HG03432 (cell line): ENCODE results near the gene SSBP2.
"Not testable (repeated sequence)": the region's sequence is repeated elsewhere in the genome, so short reads cannot be mapped to it uniquely, and the experiment has no call there.

Experiments
- ATAC-seq: cut with Tn5 transposase; IDR thresholded peaks from one replicate; pipeline ENCODE4 v1.9.1; 2021; ENCODE audit warnings: mild to moderate bottlenecking, moderate library complexity; ENCODE audit not compliant: unreplicated experiment

Gene SSBP2

DNA sequence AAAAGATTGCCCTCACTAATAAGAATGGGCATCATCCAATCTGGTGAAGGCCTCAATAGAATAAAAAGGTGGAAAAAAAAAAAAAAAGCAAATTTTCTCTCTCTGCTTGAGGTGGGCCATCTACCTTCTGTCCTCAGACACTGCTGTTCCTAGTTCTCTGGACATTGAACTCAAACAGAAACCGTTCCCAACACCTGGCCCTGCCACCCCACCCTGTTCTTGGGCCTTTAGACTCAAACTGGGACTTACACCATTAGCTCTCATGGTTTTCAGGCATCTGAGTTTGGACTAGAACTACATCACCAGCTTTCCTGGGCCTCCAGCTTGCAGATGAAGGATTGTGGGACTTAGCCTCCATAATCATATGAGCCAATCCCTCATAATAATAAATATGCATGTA is 71.0 kb downstream of the SSBP2 start:
- no peak for ATAC-seq

DNA sequence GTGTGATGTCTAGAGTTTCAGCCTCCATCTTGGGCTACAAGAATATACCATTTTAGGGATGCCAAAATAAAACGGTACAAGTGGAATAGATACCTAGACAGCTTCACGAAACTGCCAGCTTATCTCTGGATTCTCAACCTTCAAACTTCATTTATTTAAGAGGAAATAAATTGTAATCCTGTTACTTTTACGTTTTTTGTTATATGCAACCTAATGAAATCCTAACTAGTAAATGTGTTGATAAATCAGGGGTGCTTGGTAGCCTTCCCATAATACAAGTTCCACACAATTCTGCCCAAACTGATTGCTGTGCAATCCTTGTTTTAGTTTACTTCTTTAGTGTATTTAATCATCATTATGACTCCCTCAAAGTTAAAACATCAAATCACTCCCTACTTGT is 75.5 kb downstream of the SSBP2 start:
- ATAC-seq: no peak

DNA sequence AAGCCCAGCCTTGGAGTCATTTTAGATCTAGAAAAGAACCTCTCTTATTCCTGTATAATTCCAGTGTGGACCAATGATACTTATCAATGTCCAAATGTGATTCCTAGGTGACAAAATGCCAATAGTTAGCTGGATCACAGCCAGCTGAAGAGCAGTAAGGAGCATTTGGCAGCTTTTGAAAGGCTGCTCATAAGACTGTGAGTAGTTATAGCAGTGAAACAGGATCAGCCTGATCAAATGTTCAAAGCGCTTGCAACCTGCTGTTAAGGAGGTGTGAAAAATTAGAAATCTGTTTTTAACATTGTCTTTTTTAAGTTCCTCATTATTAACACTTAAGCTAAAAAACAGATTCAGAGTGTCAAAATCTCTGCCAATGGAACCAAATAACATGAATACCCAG is 85.1 kb downstream of the SSBP2 start:
- no peak for ATAC-seq

DNA sequence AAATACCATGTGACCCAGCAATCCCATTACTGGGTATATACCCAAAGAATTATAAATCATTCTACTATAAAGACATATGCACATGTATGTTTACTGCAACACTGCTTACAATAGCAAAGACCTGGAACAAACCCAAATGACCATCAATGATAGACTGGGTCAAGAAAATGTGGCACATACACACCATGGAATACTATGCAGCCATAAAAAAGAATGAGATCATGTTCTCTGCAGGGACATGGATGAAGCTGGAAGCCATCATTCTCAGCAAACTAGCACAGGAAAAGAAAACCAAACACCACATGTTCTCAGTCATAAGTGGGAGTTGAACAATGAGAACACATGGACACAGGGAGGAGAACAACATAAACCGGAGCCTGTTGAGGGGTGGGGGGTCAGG is 90.3 kb downstream of the SSBP2 start:
- ATAC-seq: not testable (repeated sequence)

DNA sequence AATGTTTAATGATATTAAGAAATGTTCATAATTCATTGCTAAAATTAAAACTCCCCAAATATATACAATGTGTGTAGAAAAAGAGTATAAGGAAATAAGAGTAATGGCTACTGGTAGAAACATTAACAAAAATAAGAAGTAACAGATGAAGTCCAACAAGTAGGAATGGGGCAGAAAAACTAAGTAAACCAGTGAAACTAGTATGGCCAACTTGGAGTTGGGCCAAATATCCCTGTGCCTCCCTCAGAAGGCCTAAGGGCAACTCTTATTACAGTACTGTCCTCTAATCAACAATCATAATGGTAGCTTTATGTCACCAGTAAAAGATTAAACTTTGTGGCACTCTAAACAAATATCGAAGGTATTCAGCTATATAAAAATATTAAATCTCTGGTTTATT is 93.5 kb downstream of the SSBP2 start:
- no peak for ATAC-seq

DNA sequence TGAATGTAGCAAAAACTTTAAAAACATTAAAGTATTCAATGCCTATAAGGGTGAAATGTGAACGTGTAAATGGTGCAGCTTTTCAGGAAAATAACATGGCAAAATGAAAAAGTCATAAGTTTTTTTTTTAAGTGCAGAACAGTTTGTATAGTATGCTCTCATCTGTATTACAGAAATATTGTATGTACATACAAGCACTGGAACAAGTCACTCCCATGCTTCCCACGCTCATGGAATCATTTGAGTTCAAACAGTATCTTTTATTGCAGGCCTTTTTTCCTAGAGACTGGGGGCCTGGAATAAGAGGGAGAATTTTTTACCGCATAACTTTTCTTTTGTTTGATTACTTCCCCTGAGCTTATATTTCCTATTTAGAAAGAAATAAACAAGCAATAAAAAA is 94.1 kb downstream of the SSBP2 start:
- no peak for ATAC-seq

DNA sequence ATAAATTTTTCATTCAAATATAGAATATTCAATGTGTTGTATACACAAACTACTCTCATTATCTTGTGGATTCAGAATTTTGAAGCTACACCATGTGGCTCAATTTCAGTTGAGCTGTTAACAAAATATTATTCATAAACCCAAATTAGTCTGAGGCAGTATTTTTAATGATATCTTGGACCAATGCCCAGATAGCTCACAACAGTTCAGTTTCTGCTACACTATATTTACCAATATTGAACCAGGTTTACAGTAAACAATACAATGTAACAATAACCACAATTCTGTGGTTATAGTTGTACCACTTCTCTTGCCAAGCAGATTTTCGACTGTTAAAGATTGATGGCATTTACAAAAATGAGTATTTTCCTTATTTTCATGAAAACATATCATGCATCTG is 99.9 kb downstream of the SSBP2 start:
- no peak for ATAC-seq

DNA sequence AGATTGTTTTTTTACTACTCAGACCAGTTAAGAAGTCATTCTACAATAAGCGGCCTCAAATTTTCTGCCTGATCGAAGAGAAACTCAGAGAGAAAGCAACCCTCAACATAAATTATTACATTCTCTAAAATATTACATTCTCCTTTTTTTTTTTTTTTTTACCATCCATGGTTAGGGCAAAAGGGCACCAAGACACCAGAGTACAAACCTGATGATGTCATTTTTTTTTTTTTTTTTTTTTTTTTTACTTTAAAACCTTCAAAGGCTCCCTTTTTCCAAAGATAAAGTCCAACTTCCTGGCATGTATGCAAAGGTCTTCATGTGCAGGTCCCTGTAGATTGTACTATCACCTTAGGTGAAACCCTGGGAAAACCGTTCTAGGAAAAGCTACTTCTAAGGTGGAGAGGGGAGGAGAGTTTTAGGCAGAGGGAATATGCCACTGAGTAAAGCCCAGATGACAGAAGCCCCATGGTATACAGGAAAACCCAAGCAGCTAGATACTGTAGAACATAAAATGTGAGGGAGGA is 104.4 kb downstream of the SSBP2 start:
- ATAC-seq: no peak

DNA sequence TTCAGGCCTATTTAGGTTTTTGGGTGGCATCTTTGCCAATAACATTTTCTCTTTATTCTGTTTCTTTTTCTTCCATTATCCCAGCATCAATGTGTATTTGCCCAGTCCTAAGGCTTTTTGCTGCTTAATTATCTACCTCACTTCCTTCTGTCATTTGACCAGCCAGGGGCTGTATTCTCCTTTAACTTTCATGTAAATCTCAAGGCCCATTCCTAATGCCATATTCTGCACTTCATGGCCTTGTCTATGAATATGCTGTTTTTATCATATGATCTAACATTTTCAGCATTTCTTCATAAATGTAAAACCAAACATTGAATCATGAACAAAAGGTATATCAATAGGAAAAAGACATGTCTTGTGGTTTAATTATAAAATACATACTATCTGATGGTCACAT is 108.7 kb downstream of the SSBP2 start:
- ATAC-seq: no peak

DNA sequence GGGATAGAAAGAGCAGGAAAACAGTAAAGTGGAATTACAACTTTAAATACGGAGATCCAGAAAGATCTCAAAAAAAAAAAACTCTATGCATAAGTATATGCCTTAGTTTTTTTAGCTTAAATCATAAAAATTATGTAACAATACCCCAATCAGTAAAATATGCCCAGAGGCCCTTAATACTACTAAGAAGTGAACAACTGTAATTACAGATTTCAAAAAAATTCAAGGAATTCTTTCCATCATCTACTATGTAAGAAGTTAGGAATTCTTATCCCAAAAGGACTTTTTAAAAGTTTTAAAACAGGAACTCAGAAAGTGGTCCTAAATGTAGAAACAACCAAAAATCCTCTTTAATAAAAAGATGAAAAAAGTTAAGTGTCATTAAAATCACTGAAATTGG is 111.3 kb downstream of the SSBP2 start:
- no peak for ATAC-seq

DNA sequence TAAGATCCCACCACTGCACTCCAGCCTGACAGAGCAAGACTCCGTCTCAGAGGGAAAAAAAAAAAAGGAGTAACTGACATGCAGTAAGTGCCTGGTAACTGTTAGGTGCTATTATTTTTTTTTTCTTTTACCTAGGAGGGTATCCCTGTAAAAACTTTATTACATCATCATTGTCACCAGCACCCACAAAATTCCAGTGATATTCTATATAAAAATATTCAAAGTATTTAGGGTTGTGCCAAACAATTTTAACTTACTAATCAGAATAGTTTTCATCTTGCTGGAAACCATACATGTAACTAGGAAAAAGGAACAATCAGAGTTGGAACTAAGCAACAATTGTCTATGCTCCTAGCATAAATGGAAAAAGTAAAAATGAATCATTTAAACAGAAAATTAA is 112.4 kb downstream of the SSBP2 start:
- no peak for ATAC-seq

DNA sequence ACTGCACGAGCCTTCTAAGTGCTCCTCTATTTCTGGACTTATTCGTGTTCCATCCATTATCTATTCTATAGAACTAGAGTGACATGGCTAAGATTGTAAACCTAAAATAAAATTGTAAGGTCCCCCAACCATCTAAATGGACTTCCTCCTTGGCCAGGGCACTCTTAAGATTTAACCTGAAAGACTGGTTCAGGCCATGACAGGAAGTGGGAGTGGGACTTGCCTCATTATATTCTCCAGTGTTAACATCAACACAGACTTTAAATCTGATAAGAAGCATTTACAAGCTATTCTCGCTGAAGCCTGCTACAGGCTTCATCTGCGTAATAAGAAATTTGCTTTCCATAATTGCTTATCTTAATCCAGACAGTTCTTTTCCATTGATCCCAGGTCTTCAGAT is 117.0 kb downstream of the SSBP2 start:
- ATAC-seq: no peak

DNA sequence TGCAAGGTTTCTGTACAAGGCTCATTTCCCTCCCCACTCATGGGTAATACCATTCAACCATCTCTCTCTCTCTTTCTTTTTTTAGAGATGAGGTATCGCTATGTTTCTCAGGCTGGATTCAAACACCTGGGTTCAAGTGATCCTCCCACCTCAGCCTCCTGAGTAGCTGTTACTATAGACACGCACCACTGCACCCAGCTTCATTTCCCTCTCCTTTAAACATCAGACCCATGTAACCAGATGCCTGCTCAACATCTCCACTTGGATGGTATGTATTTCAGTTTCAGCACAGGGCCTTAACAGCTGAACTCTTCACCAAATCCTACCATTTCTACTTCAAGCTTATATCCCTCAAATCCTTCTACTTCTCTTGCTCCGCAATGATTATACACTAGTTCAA is 117.4 kb downstream of the SSBP2 start:
- ATAC-seq: no peak

DNA sequence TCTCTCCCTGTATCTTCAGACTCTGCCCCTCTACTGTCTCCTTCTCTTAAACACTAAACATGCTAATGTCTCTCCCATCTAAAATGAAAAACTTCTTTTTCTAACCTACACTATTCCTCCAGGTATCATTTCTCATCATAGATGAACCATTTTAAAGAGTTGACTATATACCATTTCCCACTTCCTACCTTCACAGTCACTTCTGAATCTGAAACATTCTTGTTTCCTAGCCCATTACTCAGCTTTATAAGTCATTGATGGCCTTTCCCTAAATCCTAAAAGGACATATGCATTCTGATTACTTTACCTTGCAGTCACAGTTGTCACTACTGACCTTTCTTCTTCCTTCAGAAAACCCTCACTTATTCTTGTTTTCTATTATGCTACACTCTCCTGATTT is 118.2 kb downstream of the SSBP2 start:
- no peak for ATAC-seq

DNA sequence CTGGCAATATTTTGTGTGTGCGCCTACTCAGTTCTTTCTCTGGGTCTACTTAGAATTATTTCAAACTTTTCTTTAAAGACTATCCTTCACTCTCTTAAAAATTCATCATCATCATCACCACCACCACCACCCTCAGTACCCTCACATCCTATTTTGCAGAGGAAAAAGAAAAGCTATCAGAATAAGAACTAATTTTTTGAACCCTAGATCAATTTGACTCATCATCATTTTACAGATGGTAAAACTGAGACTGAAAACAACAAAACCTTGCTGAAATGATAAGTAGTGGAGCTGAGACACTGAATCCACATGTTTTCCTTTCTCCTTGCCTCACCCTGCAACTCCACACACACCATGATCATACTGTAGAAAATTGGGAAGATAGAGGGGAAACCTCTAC is 119.3 kb downstream of the SSBP2 start:
- ATAC-seq: peak; percentile 7

DNA sequence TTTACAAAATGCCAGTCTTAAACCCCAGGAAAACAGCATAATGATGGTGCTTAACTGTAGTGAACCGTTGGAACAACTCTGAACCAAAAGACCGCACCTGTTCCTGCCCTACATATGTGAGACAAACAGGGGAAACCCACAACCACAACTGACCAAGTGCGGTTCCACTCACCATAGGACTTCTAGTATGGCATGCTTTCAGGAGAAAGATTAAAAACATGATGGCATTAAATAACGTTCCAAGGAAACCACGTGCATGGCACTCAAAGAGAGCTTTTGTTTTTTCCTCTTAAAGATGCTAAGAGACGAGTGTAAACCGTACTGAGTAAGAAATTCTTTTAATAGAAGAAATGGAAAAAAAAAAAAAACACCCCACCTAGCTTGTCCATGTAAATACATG is 119.8 kb downstream of the SSBP2 start:
- ATAC-seq: peak; percentile 87

DNA sequence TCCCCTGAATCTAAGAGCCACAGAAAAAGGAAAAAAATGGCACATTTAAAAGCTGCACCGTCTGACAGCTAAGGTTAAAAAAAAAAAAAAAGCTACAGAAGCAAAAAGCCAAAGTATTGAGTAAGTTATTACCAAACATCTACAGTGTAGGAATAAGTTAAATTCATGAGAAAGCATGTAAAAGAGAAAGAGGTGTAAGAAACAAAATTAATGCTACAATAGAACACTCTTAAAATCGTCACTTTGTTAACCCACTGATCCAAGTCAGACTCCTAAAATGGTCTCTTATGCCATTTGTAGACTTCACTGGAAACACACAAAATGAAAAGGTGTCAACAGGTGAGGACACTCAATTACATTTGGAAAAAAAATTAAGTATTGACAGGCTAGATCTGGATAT is 120.2 kb downstream of the SSBP2 start:
- ATAC-seq: no peak

DNA sequence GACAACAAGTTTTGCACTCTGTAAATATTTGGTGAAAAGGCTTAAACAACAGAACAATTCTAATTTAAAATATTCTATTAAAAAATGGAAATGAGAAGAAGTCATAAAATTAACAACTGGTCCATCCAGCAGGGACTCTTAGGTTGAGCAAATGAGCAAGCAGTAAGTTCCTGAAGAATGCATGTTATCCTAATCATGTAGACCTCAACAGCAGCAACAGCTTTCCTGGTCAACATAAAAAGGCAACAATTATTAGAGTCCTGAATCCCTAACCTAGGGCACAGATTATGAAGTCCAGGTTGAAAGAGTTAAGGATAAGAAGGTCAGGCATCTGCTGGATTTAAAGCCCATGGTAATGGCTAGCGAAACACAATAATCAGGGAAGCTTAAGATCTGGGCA is 120.9 kb downstream of the SSBP2 start:
- no peak for ATAC-seq

DNA sequence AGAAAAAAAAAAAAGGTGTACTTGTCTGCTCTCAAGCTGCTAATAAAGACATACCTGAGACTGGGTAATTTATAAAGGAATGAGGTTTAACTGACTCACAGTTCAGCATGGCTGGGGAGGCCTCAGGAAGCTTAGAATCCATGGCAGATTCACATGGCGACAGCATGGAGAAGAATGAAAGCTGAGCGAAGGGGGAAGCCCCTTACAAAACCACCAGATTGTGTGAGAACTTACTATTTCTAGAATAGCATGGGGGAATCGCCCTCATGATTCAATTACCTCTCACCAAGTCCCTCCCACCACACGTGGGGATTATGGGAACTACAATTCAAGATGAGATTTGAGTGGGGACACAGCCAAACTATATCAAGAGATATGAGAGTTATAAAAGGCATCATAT is 122.8 kb downstream of the SSBP2 start:
- ATAC-seq: not testable (repeated sequence)

DNA sequence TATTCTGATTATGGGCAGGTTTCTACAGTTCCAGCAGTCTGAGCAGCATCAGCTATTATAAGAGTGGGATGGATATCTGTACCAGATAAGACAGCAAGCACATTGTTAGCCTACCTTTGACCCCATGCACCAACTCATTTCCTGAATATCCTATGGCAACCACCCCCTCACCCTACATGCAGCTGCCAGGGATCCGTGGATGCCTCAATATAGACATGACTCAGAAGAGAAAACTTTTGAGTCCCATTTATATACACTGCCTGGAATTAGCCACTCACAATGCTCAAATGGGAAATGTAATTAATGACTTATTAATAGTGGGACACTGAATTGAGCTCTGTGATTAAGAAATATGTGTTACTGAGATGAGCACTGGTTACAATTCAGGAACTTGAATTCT is 124.4 kb downstream of the SSBP2 start:
- no peak for ATAC-seq

DNA sequence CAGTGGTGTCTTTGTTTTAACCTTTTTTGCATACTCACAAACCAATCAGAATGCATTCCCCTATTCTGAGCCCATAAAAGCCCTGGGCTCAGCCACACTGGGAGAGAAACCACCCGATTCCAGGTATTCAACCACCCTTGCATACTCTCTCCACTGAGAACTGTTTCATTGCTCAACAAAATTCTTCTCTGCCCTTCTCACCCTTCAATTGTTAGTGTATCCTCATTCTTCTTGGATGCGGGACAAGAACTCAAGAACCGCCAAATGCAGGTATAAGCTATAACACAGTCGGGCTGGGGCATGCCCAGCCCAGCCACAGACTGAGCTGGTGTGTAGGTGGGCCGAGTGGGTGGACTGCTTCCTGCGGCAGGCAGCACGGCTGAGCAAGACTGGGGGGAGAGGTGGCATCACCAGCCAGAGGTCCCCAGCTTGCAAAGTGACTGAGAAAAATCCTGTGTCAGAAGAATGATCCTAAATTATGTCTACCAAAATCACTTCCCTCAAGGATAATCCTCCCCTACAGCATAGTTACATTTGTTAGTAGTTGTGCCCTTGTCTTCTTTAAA is 141.0 kb downstream of the SSBP2 start:
- no peak for ATAC-seq

DNA sequence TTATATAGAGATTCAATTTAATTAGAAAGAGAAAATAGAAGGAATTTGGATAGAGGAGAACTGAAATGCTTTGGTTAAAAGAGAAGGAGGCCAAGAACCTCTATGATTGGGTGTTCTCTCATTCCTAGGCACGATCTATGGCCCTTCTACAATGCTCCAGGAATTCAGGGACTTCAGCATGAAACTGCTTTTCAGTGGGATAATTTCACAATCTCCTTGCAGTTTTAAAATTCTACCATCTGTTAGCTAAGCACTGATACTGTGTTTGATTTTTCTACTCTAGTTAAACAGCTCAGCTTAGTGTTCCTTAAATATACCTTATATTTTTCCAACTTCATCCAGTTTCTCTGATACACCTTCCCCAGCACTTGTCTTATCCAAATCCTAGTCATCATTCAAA is 141.9 kb downstream of the SSBP2 start:
- ATAC-seq: no peak

DNA sequence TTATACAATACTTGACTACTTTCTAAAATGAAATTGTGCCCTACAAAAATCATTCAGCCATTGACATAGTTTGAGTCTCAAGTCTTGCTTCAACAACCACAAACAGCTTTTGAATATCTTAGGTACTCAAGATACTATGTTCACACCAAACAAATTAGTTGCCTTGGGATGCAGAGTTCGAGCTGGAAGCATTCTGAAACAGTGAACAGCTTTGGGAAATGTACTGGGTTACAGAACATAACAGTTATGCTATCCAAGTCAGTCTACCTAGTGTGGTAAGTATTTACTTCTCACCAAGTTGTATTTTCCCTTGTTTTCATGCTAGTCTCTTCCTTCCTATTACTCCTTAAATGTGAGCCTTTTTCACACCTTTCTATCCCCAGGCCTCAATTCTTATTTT is 143.2 kb downstream of the SSBP2 start:
- ATAC-seq: no peak

DNA sequence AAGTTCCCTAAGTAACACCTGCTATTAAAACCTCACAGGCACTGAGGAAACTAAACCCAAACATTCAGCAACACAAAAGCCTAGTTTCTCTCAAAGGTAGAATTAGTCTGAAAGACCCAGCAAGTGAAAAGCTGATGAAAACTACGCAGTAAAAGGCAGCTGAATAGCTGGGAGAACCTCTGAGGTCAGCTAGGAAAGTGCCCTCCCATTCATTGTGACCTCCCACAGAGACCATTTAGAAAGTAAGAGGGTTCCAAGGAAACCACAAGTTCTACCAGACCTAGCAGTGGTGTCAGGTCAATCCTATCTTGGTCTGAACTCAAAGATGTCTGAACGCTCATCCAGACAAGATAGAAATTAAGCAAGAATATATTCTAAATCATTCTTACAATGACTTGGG is 144.7 kb downstream of the SSBP2 start:
- no peak for ATAC-seq
